ENCODE measurements around the gene CACNB3. TPM values are rescaled to one million over a fixed set of nuclear protein-coding genes. Genes with fewer than 3 reads are reported as not detected.
"Not testable (repeated sequence)": the region's sequence is repeated elsewhere in the genome, so short reads cannot be mapped to it uniquely, and the experiment has no call there.

The CACNB3 gene
- total and polyA plus RNA-seq, 4 experiments from 2014 or later: 1.5 to 17.9 (median 10.6) TPM

DNA sequence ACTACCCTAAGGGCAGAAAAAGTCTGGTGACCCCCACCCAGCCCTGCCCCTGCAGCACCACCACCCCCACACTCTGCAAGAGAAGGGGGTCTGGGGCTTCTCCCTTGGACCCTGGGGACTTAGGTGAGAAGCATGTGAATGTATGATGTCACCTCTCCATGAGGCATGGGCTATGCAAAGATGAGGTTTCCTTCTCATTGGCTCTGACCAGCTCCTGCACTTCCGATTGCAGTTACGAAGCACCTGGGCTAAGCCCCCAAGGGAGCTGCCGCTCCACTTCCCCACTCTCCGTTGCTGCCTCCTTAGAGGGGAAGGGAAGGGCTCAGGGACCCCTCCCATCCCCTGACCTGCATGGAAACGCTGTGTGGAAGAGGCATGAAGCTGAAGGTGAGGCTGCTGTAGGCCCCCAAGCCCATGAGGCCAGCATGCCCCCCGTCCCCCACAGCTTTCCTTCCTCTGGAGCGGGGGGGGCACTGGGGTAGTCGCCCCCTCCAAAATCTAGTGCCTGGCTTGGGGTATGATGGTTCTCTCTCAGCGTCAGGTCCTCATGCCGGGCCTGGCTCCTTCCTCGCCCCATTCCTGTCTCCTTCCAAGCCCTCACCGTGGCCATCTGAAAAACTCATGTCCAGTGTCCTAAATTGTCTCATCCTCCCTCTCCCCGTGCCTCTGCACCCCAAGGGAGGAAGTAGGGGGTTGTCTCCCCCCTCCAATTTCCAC, 39.1 kb downstream of the CACNB3 start:
- no peak overlapping the region for H3K4me3 Mint-ChIP-seq
- ChIA-PET POLR2A (ENCODE audit: partially characterized antibody) (interaction anchor here (0.6 to 7.7 kb wide), 2 partner anchors 9 to 333 kb away, joined by 3 to 82 read pairs; partner anchors contain the start of gene RND1), CTCF (ENCODE audit: partially characterized antibody) (interaction anchor here (0.9 to 13.4 kb wide), 5 partner anchors 8 to 121 kb away, joined by 4 to 247 read pairs (median 7); partner anchors contain the start of genes RND1 and WNT1)
- peaks cover under 1 to 4% of the 10 kb centered on the region in 2 donors for H3K27me3 Mint-ChIP-seq
- Histone ChIP-seq H3K4me3 (ENCODE audit: low read length in 2 of 2) (no peak overlapping the region), H3K36me3 (ENCODE audit: insufficient read depth, low read length) (no peaks in the 10 kb centered on the region), H3K4me1 (ENCODE audit: insufficient read depth, low read length) (peaks cover 7% of the 10 kb centered on the region), H3K27me3 (ENCODE audit: insufficient read depth, low read length) (peaks cover 2% of the 10 kb centered on the region), H3K9me3 (ENCODE audit: control insufficient read depth in 1 of 2, low read length in 2 of 2) (no peaks in the 10 kb centered on the region), H3K27ac (ENCODE audit: low read depth, low read length) (no peak overlapping the region)
- intact Hi-C loops (cut with micrococcal nuclease): no loop called here
- H3K9me3 Mint-ChIP-seq: no peaks in the 10 kb centered on the region
- DNase-seq: no peak
- H3K27ac Mint-ChIP-seq: no peak overlapping the region
- H3K4me1 Mint-ChIP-seq: peaks cover 9 to 10% (median 10%) of the 10 kb centered on the region in 4 donors
- H3K36me3 Mint-ChIP-seq: peaks cover 2 to 3% of the 10 kb centered on the region in 2 donors

DNA sequence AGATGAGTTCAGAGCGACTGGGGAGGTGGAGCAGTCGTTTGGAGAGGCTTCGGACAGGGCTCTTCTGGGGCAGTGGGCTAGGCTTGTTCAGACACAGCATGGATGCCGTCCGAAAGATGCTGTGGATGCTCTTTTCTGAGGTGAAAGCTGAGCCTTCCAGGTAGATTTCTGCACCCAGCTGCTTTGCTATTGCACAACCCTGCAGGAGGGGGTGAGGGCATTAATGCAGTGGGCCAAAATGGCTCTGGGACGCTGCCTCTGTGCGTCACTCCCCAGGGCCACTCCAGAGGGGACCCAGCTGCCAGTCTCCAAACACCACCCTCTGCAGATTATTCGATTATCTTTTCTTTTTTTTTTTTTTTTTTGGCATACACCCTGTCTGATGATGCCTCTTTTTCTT, 39.7 kb downstream of the CACNB3 start:
- peaks cover 5% of the 10 kb centered on the region in 2 donors for H3K27me3 Mint-ChIP-seq
- POLR2A ChIA-PET (ENCODE audit: partially characterized antibody): no interaction called here
- Histone ChIP-seq H3K4me1 (ENCODE audit: insufficient read depth, low read length) (peaks cover 1% of the 10 kb centered on the region), H3K9me3 (ENCODE audit: control insufficient read depth in 1 of 2, low read length in 2 of 2) (no peaks in the 10 kb centered on the region), H3K4me3 (ENCODE audit: low read length in 2 of 2) (no peak overlapping the region), H3K27me3 (ENCODE audit: insufficient read depth, low read length) (peaks cover 8% of the 10 kb centered on the region), H3K27ac (ENCODE audit: low read depth, low read length) (no peak overlapping the region), H3K36me3 (ENCODE audit: insufficient read depth, low read length) (no peaks in the 10 kb centered on the region)
- DNase-seq: no peak
- intact Hi-C loops (cut with micrococcal nuclease): no loop called here
- H3K27ac Mint-ChIP-seq: no peak overlapping the region
- H3K4me1 Mint-ChIP-seq: peaks cover 3 to 5% (median 4%) of the 10 kb centered on the region in 4 donors
- CTCF ChIA-PET (ENCODE audit: partially characterized antibody): interaction anchor here (7.6 to 13.4 kb wide), 2 partner anchors 30 to 80 kb away, joined by 154 to 247 read pairs; no protein-coding TSS in a partner anchor
- peaks cover 2 to 3% of the 10 kb centered on the region in 2 donors for H3K36me3 Mint-ChIP-seq
- H3K4me3 Mint-ChIP-seq: no peak overlapping the region
- H3K9me3 Mint-ChIP-seq: no peaks in the 10 kb centered on the region

DNA sequence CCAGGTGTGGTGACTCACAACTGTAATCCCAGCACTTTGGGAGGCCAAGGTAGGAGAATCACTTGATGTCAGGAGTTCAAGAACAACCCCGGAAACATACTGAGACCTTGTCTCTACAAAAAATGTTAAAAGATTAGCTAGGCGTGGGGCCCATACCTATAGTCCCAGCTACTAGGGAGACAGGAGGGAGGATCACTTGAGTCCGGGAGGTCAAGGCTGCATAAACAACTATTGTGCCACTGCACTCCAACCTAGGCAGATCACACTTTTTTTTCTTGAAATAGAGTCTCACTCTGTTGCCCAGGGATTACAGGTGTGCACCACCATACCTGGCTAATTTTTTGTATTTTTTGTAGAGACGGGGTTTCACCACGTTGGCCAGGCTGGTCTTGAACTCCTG, 41.3 kb downstream of the CACNB3 start:
- Histone ChIP-seq H3K36me3 (ENCODE audit: insufficient read depth, low read length) (no peaks in the 10 kb centered on the region), H3K4me3 (ENCODE audit: low read length in 2 of 2) (no peak overlapping the region), H3K27ac (ENCODE audit: low read depth, low read length) (no peak overlapping the region), H3K9me3 (ENCODE audit: control insufficient read depth in 1 of 2, low read length in 2 of 2) (no peaks in the 10 kb centered on the region), H3K27me3 (ENCODE audit: insufficient read depth, low read length) (peaks cover 11% of the 10 kb centered on the region), H3K4me1 (ENCODE audit: insufficient read depth, low read length) (peaks cover 9% of the 10 kb centered on the region)
- Mint-ChIP-seq H3K36me3 (peaks cover 0 to 3% of the 10 kb centered on the region in 2 donors), H3K27me3 (peaks cover 11 to 16% of the 10 kb centered on the region in 2 donors), H3K9me3 (no peaks in the 10 kb centered on the region), H3K27ac (peak overlapping the region in 1 of 7 donors; percentile 13), H3K4me3 (no peak overlapping the region), H3K4me1 (peaks cover 5 to 13% (median 9%) of the 10 kb centered on the region in 4 donors)
- ChIA-PET CTCF (ENCODE audit: partially characterized antibody) (interaction anchor here (1.0 to 13.4 kb wide), 4 partner anchors 28 to 128 kb away, joined by 4 to 247 read pairs (median 6); partner anchors contain the start of gene WNT1), POLR2A (ENCODE audit: partially characterized antibody) (interaction anchor here (2.2 kb wide), 1 partner anchor 7 kb away, joined by 8 read pairs; the partner anchor contains the start of gene DDX23)
- intact Hi-C loops (cut with micrococcal nuclease): no loop called here
- no peak for DNase-seq

- H3K36me3 ChIP-seq (ENCODE audit: insufficient read depth, low read length); H3K9me3 Mint-ChIP-seq; H3K27ac Mint-ChIP-seq; H3K4me3 Mint-ChIP-seq; H3K4me3 ChIP-seq (ENCODE audit: low read length in 2 of 2); H3K9me3 ChIP-seq (ENCODE audit: control insufficient read depth in 1 of 2, low read length in 2 of 2); H3K36me3 Mint-ChIP-seq; H3K27ac ChIP-seq (ENCODE audit: low read depth, low read length); intact Hi-C loops (cut with micrococcal nuclease); DNase-seq: not testable (repeated sequence)
- peaks cover 11% of the 10 kb centered on the region for H3K27me3 ChIP-seq (ENCODE audit: insufficient read depth, low read length)
- peaks cover 16% of the 10 kb centered on the region for H3K4me1 ChIP-seq (ENCODE audit: insufficient read depth, low read length)
- peaks cover 11 to 19% (median 15%) of the 10 kb centered on the region in 4 donors for H3K4me1 Mint-ChIP-seq
- CTCF ChIA-PET (ENCODE audit: partially characterized antibody): interaction anchor here (1.1 to 13.4 kb wide), 3 partner anchors 28 to 118 kb away, joined by 4 to 247 read pairs (median 7); partner anchors contain the start of gene WNT1
- H3K27me3 Mint-ChIP-seq: peaks cover 11 to 16% of the 10 kb centered on the region in 2 donors
- POLR2A ChIA-PET (ENCODE audit: partially characterized antibody): interaction anchor here (2.2 kb wide), 1 partner anchor 8 kb away, joined by 8 read pairs; the partner anchor contains the start of gene DDX23
These were observed 41.9 kb downstream of the CACNB3 start for GRCh38 chr12:48860236-48860635.

DNA sequence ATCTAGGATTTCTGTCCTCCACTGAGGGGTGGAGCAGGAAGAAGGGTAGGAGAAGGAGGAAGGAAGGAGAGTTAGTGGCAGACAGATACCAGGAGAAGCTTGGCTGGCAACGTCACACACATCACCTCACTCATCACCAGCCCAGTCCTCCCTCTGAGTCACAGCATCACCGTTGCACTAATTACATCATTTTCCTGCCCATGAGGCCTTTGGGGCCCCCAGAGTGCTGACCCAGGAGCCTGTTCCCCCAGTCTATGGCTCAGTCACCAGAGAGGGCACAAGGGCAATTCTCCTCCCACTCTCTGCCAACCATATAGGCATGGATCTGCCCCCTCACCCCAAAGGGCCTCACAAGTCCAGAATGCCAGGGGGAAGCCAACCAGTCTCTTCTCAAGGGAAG, 42.8 kb downstream of the CACNB3 start:
- no peak overlapping the region for H3K27ac ChIP-seq (ENCODE audit: low read depth, low read length)
- CTCF ChIA-PET (ENCODE audit: partially characterized antibody): interaction anchor here (0.6 to 13.4 kb wide), 4 partner anchors 8 to 117 kb away, joined by 4 to 247 read pairs (median 32); partner anchors contain the start of genes DDX23 and WNT1
- Mint-ChIP-seq H3K4me1 (peaks cover 16 to 28% (median 22%) of the 10 kb centered on the region in 4 donors), H3K9me3 (no peaks in the 10 kb centered on the region), H3K27ac (no peak overlapping the region), H3K36me3 (peaks cover 3 to 5% of the 10 kb centered on the region in 2 donors), H3K27me3 (peaks cover 11 to 16% of the 10 kb centered on the region in 2 donors), H3K4me3 (no peak overlapping the region)
- peaks cover 19% of the 10 kb centered on the region for H3K4me1 ChIP-seq (ENCODE audit: insufficient read depth, low read length)
- no peak for DNase-seq
- H3K27me3 ChIP-seq (ENCODE audit: insufficient read depth, low read length): peaks cover 11% of the 10 kb centered on the region
- H3K36me3 ChIP-seq (ENCODE audit: insufficient read depth, low read length): no peaks in the 10 kb centered on the region
- intact Hi-C loops (cut with micrococcal nuclease): no loop called here
- POLR2A ChIA-PET (ENCODE audit: partially characterized antibody): interaction anchor here (2.2 kb wide), 1 partner anchor 9 kb away, joined by 8 read pairs; the partner anchor contains the start of gene DDX23
- no peaks in the 10 kb centered on the region for H3K9me3 ChIP-seq (ENCODE audit: control insufficient read depth in 1 of 2, low read length in 2 of 2)
- H3K4me3 ChIP-seq (ENCODE audit: low read length in 2 of 2): no peak overlapping the region

GRCh38 chr12:48862760-48863159, 44.5 kb downstream of the CACNB3 start:
- peaks cover 3 to 5% of the 10 kb centered on the region in 2 donors for H3K36me3 Mint-ChIP-seq
- no peak overlapping the region for H3K4me3 Mint-ChIP-seq
- H3K9me3 ChIP-seq (ENCODE audit: control insufficient read depth in 1 of 2, low read length in 2 of 2): no peaks in the 10 kb centered on the region
- H3K27ac ChIP-seq (ENCODE audit: low read depth, low read length): no peak overlapping the region
- H3K4me3 ChIP-seq (ENCODE audit: low read length in 2 of 2): no peak overlapping the region
- no peak for DNase-seq
- no peak overlapping the region for H3K27ac Mint-ChIP-seq
- ChIA-PET POLR2A (ENCODE audit: partially characterized antibody) (interaction anchor here (1.5 kb wide), 1 partner anchor 10 kb away, joined by 6 read pairs; no protein-coding TSS in a partner anchor), CTCF (ENCODE audit: partially characterized antibody) (interaction anchor here (0.5 to 5.7 kb wide), 3 partner anchors 10 to 162 kb away, joined by 3 to 57 read pairs (median 3); partner anchors contain the start of gene DDX23)
- no peaks in the 10 kb centered on the region for H3K9me3 Mint-ChIP-seq
- peaks cover 17 to 30% (median 23%) of the 10 kb centered on the region in 4 donors for H3K4me1 Mint-ChIP-seq
- no peaks in the 10 kb centered on the region for H3K36me3 ChIP-seq (ENCODE audit: insufficient read depth, low read length)
- peaks cover 11% of the 10 kb centered on the region for H3K27me3 ChIP-seq (ENCODE audit: insufficient read depth, low read length)
- peaks cover 11 to 16% of the 10 kb centered on the region in 2 donors for H3K27me3 Mint-ChIP-seq
- peaks cover 21% of the 10 kb centered on the region for H3K4me1 ChIP-seq (ENCODE audit: insufficient read depth, low read length)
- intact Hi-C loops (cut with micrococcal nuclease): no loop called here

DNA sequence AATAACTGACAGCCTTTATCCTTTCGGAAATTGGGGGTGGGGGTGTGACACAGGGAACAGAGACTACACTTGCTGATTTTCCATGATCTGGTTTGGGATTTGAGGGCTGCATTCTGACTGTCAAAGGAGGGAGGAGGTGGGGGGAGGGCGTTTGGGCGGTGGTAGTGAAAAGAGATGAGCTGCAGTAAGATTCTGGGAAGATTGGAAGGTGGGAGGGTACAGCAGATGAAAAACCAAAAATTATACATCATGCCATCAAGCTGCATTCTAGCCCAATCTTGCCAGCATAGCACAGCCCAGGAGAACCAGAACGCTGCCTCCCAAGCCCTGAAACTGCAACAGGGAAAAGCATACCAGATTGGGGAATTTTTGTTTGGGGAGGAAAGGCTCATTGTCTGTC, 45.0 kb downstream of the CACNB3 start:
- Mint-ChIP-seq H3K9me3 (no peaks in the 10 kb centered on the region), H3K4me3 (peak overlapping the region in 1 of 8 donors; percentile 20), H3K4me1 (peaks cover 17 to 30% (median 23%) of the 10 kb centered on the region in 4 donors), H3K27me3 (peaks cover 11 to 16% of the 10 kb centered on the region in 2 donors), H3K27ac (peak overlapping the region in 1 of 7 donors; percentile 8), H3K36me3 (peaks cover 3 to 5% of the 10 kb centered on the region in 2 donors)
- ChIA-PET CTCF (ENCODE audit: partially characterized antibody) (interaction anchor here (1.2 to 5.7 kb wide), 2 partner anchors 11 to 73 kb away, joined by 3 to 57 read pairs; partner anchors contain the start of gene DDX23), POLR2A (ENCODE audit: partially characterized antibody) (interaction anchor here (1.5 kb wide), 1 partner anchor 10 kb away, joined by 6 read pairs; no protein-coding TSS in a partner anchor)
- H3K27ac ChIP-seq (ENCODE audit: low read depth, low read length): no peak overlapping the region
- H3K27me3 ChIP-seq (ENCODE audit: insufficient read depth, low read length): peaks cover 11% of the 10 kb centered on the region
- no peaks in the 10 kb centered on the region for H3K36me3 ChIP-seq (ENCODE audit: insufficient read depth, low read length)
- H3K9me3 ChIP-seq (ENCODE audit: control insufficient read depth in 1 of 2, low read length in 2 of 2): no peaks in the 10 kb centered on the region
- no peak for DNase-seq
- intact Hi-C loops (cut with micrococcal nuclease): no loop called here
- H3K4me3 ChIP-seq (ENCODE audit: low read length in 2 of 2): no peak overlapping the region
- peaks cover 21% of the 10 kb centered on the region for H3K4me1 ChIP-seq (ENCODE audit: insufficient read depth, low read length)

All from CD4-positive, alpha-beta memory T cell (primary cell).